ENCODE measurements around the gene ZDHHC1.

The ZDHHC1 gene

GRCh38 chr16:67446968-67447507 lies 30.8 kb upstream of the ZDHHC1 start:
- DNase-seq = no peak

GRCh38 chr16:67445913-67446907 lies 29.9 kb upstream of the ZDHHC1 start:
- DNase-seq = no peak

GRCh38 chr16:67445441-67445912 lies 29.2 kb upstream of the ZDHHC1 start:
- DNase-seq = no peak

GRCh38 chr16:67445126-67445426 lies 28.8 kb upstream of the ZDHHC1 start:
- no peak for DNase-seq

GRCh38 chr16:67444259-67445125 lies 28.2 kb upstream of the ZDHHC1 start:
- DNase-seq = no peak

- no peak for DNase-seq
These were observed 27.0 kb upstream of the ZDHHC1 start for GRCh38 chr16:67443265-67443664.

GRCh38 chr16:67442581-67443255 lies 26.4 kb upstream of the ZDHHC1 start:
- no peak for DNase-seq

GRCh38 chr16:67441907-67442306 lies 25.6 kb upstream of the ZDHHC1 start:
- DNase-seq = no peak

GRCh38 chr16:67441271-67441753 lies 25.0 kb upstream of the ZDHHC1 start:
- no peak for DNase-seq

GRCh38 chr16:67438824-67439393 lies 22.6 kb upstream of the ZDHHC1 start:
- no peak for DNase-seq

- DNase-seq = no peak
These were observed 22.0 kb upstream of the ZDHHC1 start for GRCh38 chr16:67438098-67438791.

GRCh38 chr16:67437513-67437912 lies 21.2 kb upstream of the ZDHHC1 start:
- no peak for DNase-seq

GRCh38 chr16:67436640-67437193 lies 20.4 kb upstream of the ZDHHC1 start:
- DNase-seq = no peak

- no peak for DNase-seq
These were observed 19.5 kb upstream of the ZDHHC1 start for GRCh38 chr16:67435758-67436164.

GRCh38 chr16:67433131-67433719 lies 16.9 kb upstream of the ZDHHC1 start:
- DNase-seq = no peak

GRCh38 chr16:67432506-67432890 lies 16.2 kb upstream of the ZDHHC1 start:
- no peak for DNase-seq

- no peak for DNase-seq
These were observed 15.7 kb upstream of the ZDHHC1 start for GRCh38 chr16:67431775-67432505.

- DNase-seq = peak; percentile 75
These were observed 14.9 kb upstream of the ZDHHC1 start, which contains the start of gene HSD11B2 for GRCh38 chr16:67430977-67431774. Gene HSD11B2, plus strand, starts transcription at chr16:67431121. Its CDS starts 128 bp downstream, at chr16:67431249.

GRCh38 chr16:67430504-67430976 lies 14.3 kb upstream of the ZDHHC1 start:
- peak; percentile 80 for DNase-seq
